Activated CD4-positive, alpha-beta T cell treated with anti-CD3 and anti-CD28 coated beads, Interleukin-2, amount 10 ng/mL, durations not matched to agents 7 days and 5 days (primary cell): ENCODE results near the gene TMEM169. TPM values are rescaled to one million over a fixed set of nuclear protein-coding genes. Genes with fewer than 3 reads are reported as not detected.
"Not testable (repeated sequence)": the region's sequence is repeated elsewhere in the genome, so short reads cannot be mapped to it uniquely, and the experiment has no call there.

Experiments
- CTCF ChIA-PET: fragments of 350-600 bp; sonication (Branson Sonifier 250); formaldehyde crosslinking; loops from one replicate; lab custom pipeline; 2021; ENCODE audit warnings: antibody characterized with exemption; lab: Charles Lee
- POLR2A ChIA-PET: fragments of 350-600 bp; sonication (Branson Sonifier 250); formaldehyde crosslinking; loops from one replicate; lab custom pipeline; 2021; ENCODE audit warnings: antibody characterized with exemption; lab: Charles Lee
- DNase-seq: peaks from one replicate; pipeline ENCODE4 v3.0.0-alpha.2; 2020
- H3K27ac Mint-ChIP-seq: one replicate; pipeline ENCODE4 v1.8.0; 2021; ENCODE audit warnings: mild to moderate bottlenecking, moderate library complexity, mixed read lengths
- H3K27me3 Mint-ChIP-seq: one replicate; pipeline ENCODE4 v1.8.0; 2021; ENCODE audit warnings: mixed read lengths
- H3K36me3 Mint-ChIP-seq: one replicate; pipeline ENCODE4 v1.8.0; 2021; ENCODE audit warnings: low read depth, mixed read lengths
- H3K4me1 Mint-ChIP-seq: one replicate; pipeline ENCODE4 v1.8.0; 2021; ENCODE audit warnings: mixed read lengths
- H3K4me3 Mint-ChIP-seq: one replicate; pipeline ENCODE4 v1.8.0; 2021; ENCODE audit warnings: mild to moderate bottlenecking, moderate library complexity, mixed read lengths
- H3K9me3 Mint-ChIP-seq: one replicate; pipeline ENCODE4 v1.8.0; 2021; ENCODE audit warnings: mixed read lengths
- total RNA-seq, 2 experiments: library from RNA; stranded (reverse); gene quantifications; one replicate each; pipeline ENCODE4 v1.2.3, GENCODE V29; 2021

Gene TMEM169
- total RNA-seq, 2 experiments from 2014 or later: 2.6 to 3.0 TPM

DNA sequence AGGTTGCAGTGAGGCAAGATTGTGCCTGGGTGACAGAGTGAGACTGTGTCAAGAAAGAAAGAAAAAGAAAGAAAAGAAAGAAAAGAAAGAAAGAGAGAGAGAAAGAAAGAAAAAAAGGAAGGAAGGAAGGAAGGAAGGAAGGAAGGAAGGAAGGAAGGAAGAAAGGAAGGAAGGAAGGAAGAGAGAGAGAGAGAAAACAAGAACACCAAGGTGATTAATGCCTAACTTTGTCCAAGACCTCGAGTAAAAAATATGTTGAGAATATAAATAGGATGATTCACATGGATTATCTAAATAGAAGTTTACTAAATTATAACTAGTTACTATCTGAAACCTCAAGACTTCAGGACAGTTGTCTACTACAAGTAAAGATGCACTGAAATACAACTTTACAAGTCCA is 7.3 kb upstream of the TMEM169 start:
- H3K9me3 Mint-ChIP-seq: no peaks in the 10 kb centered on the region
- no peak for DNase-seq
- ChIA-PET POLR2A (no interaction called here), CTCF (no interaction called here)
- H3K27ac Mint-ChIP-seq: no peak overlapping the region
- H3K4me3 Mint-ChIP-seq: no peak overlapping the region
- H3K4me1 Mint-ChIP-seq: peaks cover 33% of the 10 kb centered on the region
- H3K27me3 Mint-ChIP-seq: no peaks in the 10 kb centered on the region
- H3K36me3 Mint-ChIP-seq: peaks cover 36% of the 10 kb centered on the region

- ChIA-PET POLR2A (no interaction called here), CTCF (interaction anchor here (1.0 to 1.5 kb wide), 3 partner anchors 10 to 35 kb away, joined by 3 read pairs; partner anchors contain the start of gene XRCC5)
- Mint-ChIP-seq H3K9me3 (no peaks in the 10 kb centered on the region), H3K4me3 (no peak overlapping the region), H3K36me3 (peaks cover 36% of the 10 kb centered on the region), H3K27ac (no peak overlapping the region), H3K27me3 (no peaks in the 10 kb centered on the region), H3K4me1 (peaks cover 32% of the 10 kb centered on the region)
- DNase-seq: no peak
Measured at GRCh38 chr2:216074794-216075193, 6.9 kb upstream of the TMEM169 start.

GRCh38 chr2:216075510-216076485 is 5.9 kb upstream of the TMEM169 start:
- CTCF ChIA-PET: interaction anchor here (0.6 to 1.7 kb wide), 6 partner anchors 9 to 336 kb away, joined by 3 to 8 read pairs (median 3); partner anchors contain the start of gene XRCC5
- H3K4me3 Mint-ChIP-seq: no peak overlapping the region
- no peak overlapping the region for H3K27ac Mint-ChIP-seq

DNA sequence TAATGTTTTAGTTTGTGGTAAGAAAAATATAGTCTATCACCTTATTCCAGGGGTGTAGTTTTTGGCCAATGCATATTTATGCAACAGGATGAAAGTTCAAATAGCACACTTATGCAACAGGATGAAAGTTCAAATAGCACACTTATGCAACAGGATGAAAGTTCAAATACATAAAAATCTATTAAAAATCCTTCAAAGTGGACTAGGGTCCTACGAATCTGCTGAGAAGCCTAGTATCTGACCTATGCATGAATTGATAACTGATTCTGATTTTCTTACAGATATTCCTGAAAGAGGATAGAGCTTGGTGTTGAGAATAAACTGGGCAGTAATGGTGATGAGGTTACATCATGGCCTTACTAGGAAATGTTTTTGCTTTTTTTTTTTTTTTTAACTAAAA is 2.9 kb upstream of the TMEM169 start:
- H3K27ac Mint-ChIP-seq: no peak overlapping the region
- no peaks in the 10 kb centered on the region for H3K27me3 Mint-ChIP-seq
- no peaks in the 10 kb centered on the region for H3K9me3 Mint-ChIP-seq
- H3K4me3 Mint-ChIP-seq: no peak overlapping the region
- ChIA-PET POLR2A (interaction anchor here (0.6 kb wide), 1 partner anchor 767 kb away, joined by 6 read pairs; the partner anchor contains the start of gene ATIC), CTCF (interaction anchor here (0.6 kb wide), 1 partner anchor 49 kb away, joined by 6 read pairs; no protein-coding TSS in a partner anchor)
- H3K36me3 Mint-ChIP-seq: peaks cover 25% of the 10 kb centered on the region
- DNase-seq: no peak
- peaks cover 61% of the 10 kb centered on the region for H3K4me1 Mint-ChIP-seq

More at GRCh38 chr2:216075510-216076485, 5.9 kb upstream of the TMEM169 start:
- Mint-ChIP-seq H3K36me3 (peaks cover 38% of the 10 kb centered on the region), H3K9me3 (no peaks in the 10 kb centered on the region), H3K4me1 (peaks cover 41% of the 10 kb centered on the region), H3K27me3 (no peaks in the 10 kb centered on the region)
- no peak for DNase-seq
- POLR2A ChIA-PET: no interaction called here

- peaks cover 16% of the 10 kb centered on the region for H3K36me3 Mint-ChIP-seq
Measured at GRCh38 chr2:216080048-216080447, 1.7 kb upstream of the TMEM169 start.

GRCh38 chr2:216081012-216081411 is 707 bp upstream of the TMEM169 start:
- no peaks in the 10 kb centered on the region for H3K27me3 Mint-ChIP-seq
- peaks cover 56% of the 10 kb centered on the region for H3K4me1 Mint-ChIP-seq
- CTCF ChIA-PET: interaction anchor here (0.5 to 2.2 kb wide), 5 partner anchors 9 to 189 kb away, joined by 3 to 4 read pairs (median 4); no protein-coding TSS in a partner anchor
- H3K36me3 Mint-ChIP-seq: peaks cover 9% of the 10 kb centered on the region
- DNase-seq: no peak
- H3K27ac Mint-ChIP-seq: peak overlapping the region; percentile 94
- POLR2A ChIA-PET: no interaction called here
- H3K9me3 Mint-ChIP-seq: no peaks in the 10 kb centered on the region
- H3K4me3 Mint-ChIP-seq: peak overlapping the region; percentile 93

More at GRCh38 chr2:216080048-216080447, 1.7 kb upstream of the TMEM169 start:
- H3K27ac Mint-ChIP-seq, POLR2A ChIA-PET, H3K27me3 Mint-ChIP-seq, H3K9me3 Mint-ChIP-seq, DNase-seq: not testable (repeated sequence)
- CTCF ChIA-PET: interaction anchor here (0.6 to 2.2 kb wide), 2 partner anchors 34 to 57 kb away, joined by 3 to 4 read pairs; no protein-coding TSS in a partner anchor
- H3K4me3 Mint-ChIP-seq: peak overlapping the region; percentile 43
- H3K4me1 Mint-ChIP-seq: peaks cover 59% of the 10 kb centered on the region

DNA sequence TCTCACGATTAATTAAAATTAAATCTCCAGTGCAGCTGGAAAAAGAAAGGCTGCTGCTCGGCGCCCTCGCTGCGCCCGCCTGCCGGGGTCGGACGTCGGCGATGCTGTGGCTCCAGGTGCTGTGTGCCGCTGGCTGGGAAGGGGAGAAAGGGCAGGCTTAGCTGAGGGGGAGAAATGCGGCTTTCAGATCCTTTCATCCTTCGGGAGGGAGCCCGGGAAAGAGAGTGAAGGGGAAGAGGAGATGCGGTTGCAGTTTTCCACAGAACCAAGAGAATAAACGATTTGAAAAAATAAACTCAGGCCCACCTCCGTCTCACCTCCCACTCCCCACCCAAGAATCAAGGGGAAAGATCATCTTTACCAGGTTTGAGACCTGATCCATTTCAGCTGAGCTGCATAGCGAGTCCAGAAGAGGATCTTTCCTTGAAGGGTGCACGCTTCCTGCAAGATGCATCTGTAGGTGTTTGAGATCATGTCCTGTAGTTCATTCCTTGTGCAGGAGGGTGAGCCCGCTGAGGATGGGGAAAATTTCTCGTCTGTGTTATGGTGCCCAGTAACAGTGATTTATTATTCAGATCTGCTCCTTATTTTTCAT is 495 bp downstream of the TMEM169 start:
- ChIA-PET CTCF (interaction anchor here (0.9 to 2.2 kb wide), 5 partner anchors 10 to 98 kb away, joined by 3 to 4 read pairs (median 4); no protein-coding TSS in a partner anchor), POLR2A (interaction anchor here (0.6 kb wide), 1 partner anchor 56 kb away, joined by 3 read pairs; no protein-coding TSS in a partner anchor)
- Mint-ChIP-seq H3K27ac (peak overlapping the region; percentile 94), H3K36me3 (peaks cover 11% of the 10 kb centered on the region), H3K9me3 (no peaks in the 10 kb centered on the region), H3K4me1 (peaks cover 59% of the 10 kb centered on the region), H3K4me3 (peak overlapping the region; percentile 93), H3K27me3 (no peaks in the 10 kb centered on the region)
- no peak for DNase-seq

DNA sequence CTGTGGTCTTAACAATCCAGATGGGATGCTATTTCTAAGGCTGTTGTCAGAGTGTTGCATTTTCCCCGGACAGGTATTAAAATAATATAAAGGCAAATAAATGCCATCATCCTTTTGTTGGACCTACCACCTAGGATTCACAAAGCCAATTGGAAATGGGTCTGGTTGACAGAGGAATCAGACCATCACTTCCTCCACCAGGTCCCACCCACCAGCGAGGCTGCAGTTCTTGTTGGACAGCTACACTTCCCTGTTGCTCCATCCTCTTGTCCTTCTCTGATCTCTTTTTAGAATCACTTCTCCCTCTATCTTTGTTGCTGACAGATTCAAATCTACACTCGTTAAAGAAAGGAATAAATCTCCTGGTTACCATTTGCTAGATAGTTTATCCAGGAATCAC is 1.1 kb downstream of the TMEM169 start:
- ChIA-PET CTCF (interaction anchor here (0.9 to 2.8 kb wide), 5 partner anchors 11 to 98 kb away, joined by 3 to 14 read pairs (median 4); partner anchors contain the start of gene XRCC5), POLR2A (no interaction called here)
- peak overlapping the region; percentile 94 for H3K27ac Mint-ChIP-seq
- peak overlapping the region; percentile 93 for H3K4me3 Mint-ChIP-seq
- no peaks in the 10 kb centered on the region for H3K9me3 Mint-ChIP-seq
- peaks cover 59% of the 10 kb centered on the region for H3K4me1 Mint-ChIP-seq
- no peak for DNase-seq
- no peaks in the 10 kb centered on the region for H3K27me3 Mint-ChIP-seq
- peaks cover 11% of the 10 kb centered on the region for H3K36me3 Mint-ChIP-seq

- peaks cover under 1% of the 10 kb centered on the region for H3K9me3 Mint-ChIP-seq
- ChIA-PET POLR2A (no interaction called here), CTCF (interaction anchor here (0.9 to 2.8 kb wide), 7 partner anchors 10 to 29 kb away, joined by 3 to 14 read pairs (median 4); partner anchors contain the start of gene XRCC5)
- no peak for DNase-seq
- H3K4me1 Mint-ChIP-seq: peaks cover 58% of the 10 kb centered on the region
- H3K36me3 Mint-ChIP-seq: peaks cover 11% of the 10 kb centered on the region
- peak overlapping the region; percentile 93 for H3K4me3 Mint-ChIP-seq
- no peaks in the 10 kb centered on the region for H3K27me3 Mint-ChIP-seq
- H3K27ac Mint-ChIP-seq: peak overlapping the region; percentile 94
Measured at GRCh38 chr2:216083464-216084281, 2.0 kb downstream of the TMEM169 start.

DNA sequence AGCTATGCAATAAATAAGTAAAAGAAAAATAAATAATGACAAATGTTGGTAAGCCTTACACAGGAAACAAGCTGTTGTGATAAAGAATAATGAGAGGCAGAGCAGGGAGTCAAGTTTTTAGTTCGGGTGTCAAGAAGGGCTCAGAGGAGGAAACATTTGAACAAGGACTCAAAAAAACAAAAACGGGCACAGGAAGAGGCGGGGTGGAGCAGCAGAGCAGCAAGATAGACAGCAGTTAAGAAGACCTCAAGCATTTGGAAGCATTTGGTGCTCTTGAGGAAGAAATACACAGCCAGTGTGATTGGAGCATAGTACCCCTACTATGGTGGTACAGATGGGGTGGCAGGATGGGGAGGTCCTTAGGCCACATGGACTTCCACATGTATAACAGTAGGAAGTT is 2.8 kb downstream of the TMEM169 start:
- Mint-ChIP-seq H3K4me1 (peaks cover 60% of the 10 kb centered on the region), H3K36me3 (peaks cover 12% of the 10 kb centered on the region), H3K27me3 (no peaks in the 10 kb centered on the region), H3K4me3 (peak overlapping the region; percentile 56), H3K27ac (peak overlapping the region; percentile 92), H3K9me3 (peaks cover 3% of the 10 kb centered on the region)
- ChIA-PET POLR2A (interaction anchor here (0.7 kb wide), 1 partner anchor 25 kb away, joined by 5 read pairs; the partner anchor contains the start of gene XRCC5), CTCF (interaction anchor here (0.7 to 2.8 kb wide), 7 partner anchors 9 to 30 kb away, joined by 3 to 14 read pairs (median 3); partner anchors contain the start of gene XRCC5)
- DNase-seq: peak; percentile 53

DNA sequence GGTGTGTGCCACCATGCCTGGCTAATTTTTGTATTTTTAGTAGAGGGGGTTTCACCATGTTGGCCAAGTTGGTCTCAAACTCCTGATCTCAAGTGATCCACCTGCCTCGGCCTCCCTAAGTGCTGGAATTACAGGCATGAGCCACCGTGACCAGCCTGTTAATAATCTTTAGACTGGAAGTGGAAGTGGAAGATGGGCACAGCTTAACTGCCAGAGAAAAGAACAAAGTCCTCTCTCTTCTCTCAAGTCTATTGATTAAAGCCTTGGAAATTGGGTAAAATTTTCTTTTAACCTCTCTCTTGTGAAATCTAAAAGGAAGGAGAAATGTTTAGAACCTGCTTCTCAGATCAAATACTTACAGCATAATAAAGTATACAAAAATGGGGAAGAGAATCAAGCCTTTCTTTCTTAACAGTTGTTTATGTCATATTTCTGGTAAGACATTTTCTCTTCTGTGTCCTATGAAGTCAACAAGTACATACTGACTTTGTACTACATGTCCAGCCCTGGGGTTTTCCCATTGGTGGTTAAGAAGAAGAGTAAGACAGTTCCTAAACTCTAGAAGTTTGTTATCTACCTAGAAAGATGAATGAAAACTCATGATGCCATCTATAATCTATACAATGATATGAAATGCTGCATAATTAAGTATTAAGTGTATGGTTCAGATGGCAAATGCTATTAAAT is 4.6 kb downstream of the TMEM169 start:
- Mint-ChIP-seq H3K27ac (no peak overlapping the region), H3K4me1 (peaks cover 60% of the 10 kb centered on the region), H3K27me3 (no peaks in the 10 kb centered on the region), H3K9me3 (peaks cover 3% of the 10 kb centered on the region), H3K36me3 (peaks cover 14% of the 10 kb centered on the region), H3K4me3 (no peak overlapping the region)
- ChIA-PET POLR2A (no interaction called here), CTCF (interaction anchor here (0.7 kb wide), 1 partner anchor 22 kb away, joined by 4 read pairs; no protein-coding TSS in a partner anchor)
- no peak for DNase-seq
